ENCODE data around the gene PACS1. TPM values are rescaled to one million over a fixed set of nuclear protein-coding genes. Genes with fewer than 3 reads are reported as not detected.

The PACS1 gene
- polyA plus RNA-seq, 1 donor (not counting 4 experiments of a cell fraction or from before 2014, with no cell fraction given): 14.9 TPM

DNA sequence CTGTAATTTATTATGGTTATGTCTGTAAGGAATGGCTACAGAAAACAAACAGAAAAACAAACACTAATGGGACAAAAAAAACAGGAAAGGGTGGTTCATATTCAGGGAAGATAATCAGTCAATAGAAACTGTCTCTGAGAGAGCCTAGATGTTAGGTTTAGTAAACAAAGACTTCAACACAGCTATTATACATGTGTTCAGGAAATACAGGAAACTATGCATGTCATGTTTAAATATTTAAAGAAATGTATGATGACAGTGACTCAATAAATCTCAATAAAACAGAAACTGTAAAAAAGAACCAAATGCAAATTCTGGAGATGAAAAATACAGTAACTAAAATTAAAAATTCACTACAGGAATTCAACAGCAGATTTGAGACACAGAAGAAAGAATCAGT is 76.0 kb downstream of the PACS1 start:
- Histone ChIP-seq H3K79me2 (ENCODE audit: control insufficient read depth, insufficient read depth, low read length) (peaks cover 3% of the 10 kb centered on the region), H4K20me1 (ENCODE audit: control insufficient read depth, extremely low read depth, insufficient read depth, low read length) (no peaks in the 10 kb centered on the region), H3K4me2 (ENCODE audit: control insufficient read depth, extremely low read depth, insufficient read depth, low read depth, low read length) (no peak overlapping the region), H3K9me3 (ENCODE audit: control insufficient read depth, low read depth, low read length) (no peaks in the 10 kb centered on the region), H3K4me3 (ENCODE audit: control insufficient read depth in 2 of 3, extremely low read depth in 1 of 3, insufficient read depth in 2 of 3, low read depth in 1 of 3, low read length in 3 of 3) (no peak overlapping the region), H2AFZ (ENCODE audit: control insufficient read depth, low read length) (no peak overlapping the region), H3K9me1 (ENCODE audit: control insufficient read depth, extremely low read depth, insufficient read depth, low read length) (no peaks in the 10 kb centered on the region), H3K36me3 (ENCODE audit: control insufficient read depth in 2 of 2, extremely low read depth in 1 of 2, insufficient read depth in 2 of 2, low read length in 2 of 2) (peaks cover 0 to 2% of the 10 kb centered on the region in 2 experiments), H3K4me1 (ENCODE audit: control insufficient read depth, extremely low read depth, insufficient read depth, low read length) (peaks cover 13% of the 10 kb centered on the region), H3K27me3 (ENCODE audit: control insufficient read depth, extremely low read depth, insufficient read depth, low read length) (no peaks in the 10 kb centered on the region), H3K27ac (ENCODE audit: control insufficient read depth, insufficient read depth, low read length) (no peak overlapping the region), H3K9ac (ENCODE audit: control insufficient read depth, extremely low read depth, insufficient read depth, low read length) (no peak overlapping the region)
- no peak for DNase-seq (ENCODE audit: low read depth, low spot score)
- no peak for FAIRE-seq
- dilution Hi-C loops (cut with MboI; ENCODE audit: extremely low pct_ligation_motif_present, low sequenced_read_pairs): no loop called here
- TF ChIP-seq EZH2 (IDR thresholded peaks at IDR 0.05; ENCODE audit: low read length): no peak

DNA sequence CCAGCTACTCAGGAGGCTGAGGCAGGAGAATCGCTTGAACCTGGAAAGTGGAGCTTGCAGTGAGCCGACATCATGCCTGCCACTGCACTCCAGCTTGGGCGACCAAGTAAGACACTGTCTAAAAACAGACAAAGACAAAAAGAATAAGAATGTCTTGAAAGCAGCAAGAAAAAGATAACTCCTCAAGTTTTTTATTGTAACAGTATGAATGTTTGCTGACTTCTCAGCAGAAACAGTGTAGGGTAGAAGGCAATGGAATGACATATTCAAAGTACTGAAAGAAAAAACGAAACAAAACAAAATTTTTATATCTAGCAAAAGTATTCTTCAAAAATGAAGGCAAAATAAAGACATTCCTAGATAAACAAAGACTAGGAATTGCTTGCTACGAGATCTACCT is 76.9 kb downstream of the PACS1 start:
- H4K20me1 ChIP-seq (ENCODE audit: control insufficient read depth, extremely low read depth, insufficient read depth, low read length): no peaks in the 10 kb centered on the region
- dilution Hi-C loops (cut with MboI; ENCODE audit: extremely low pct_ligation_motif_present, low sequenced_read_pairs): no loop called here
- peaks cover 13% of the 10 kb centered on the region for H3K4me1 ChIP-seq (ENCODE audit: control insufficient read depth, extremely low read depth, insufficient read depth, low read length)
- no peak overlapping the region for H3K27ac ChIP-seq (ENCODE audit: control insufficient read depth, insufficient read depth, low read length)
- H3K9me3 ChIP-seq (ENCODE audit: control insufficient read depth, low read depth, low read length): no peaks in the 10 kb centered on the region
- DNase-seq (ENCODE audit: low read depth, low spot score) (no peak), FAIRE-seq (no peak)
- H3K4me3 ChIP-seq (ENCODE audit: control insufficient read depth in 2 of 3, extremely low read depth in 1 of 3, insufficient read depth in 2 of 3, low read depth in 1 of 3, low read length in 3 of 3): no peak overlapping the region
- no peak for TF ChIP-seq EZH2 (IDR thresholded peaks at IDR 0.05; ENCODE audit: low read length)
- TF ChIP-seq, protein P1, sequence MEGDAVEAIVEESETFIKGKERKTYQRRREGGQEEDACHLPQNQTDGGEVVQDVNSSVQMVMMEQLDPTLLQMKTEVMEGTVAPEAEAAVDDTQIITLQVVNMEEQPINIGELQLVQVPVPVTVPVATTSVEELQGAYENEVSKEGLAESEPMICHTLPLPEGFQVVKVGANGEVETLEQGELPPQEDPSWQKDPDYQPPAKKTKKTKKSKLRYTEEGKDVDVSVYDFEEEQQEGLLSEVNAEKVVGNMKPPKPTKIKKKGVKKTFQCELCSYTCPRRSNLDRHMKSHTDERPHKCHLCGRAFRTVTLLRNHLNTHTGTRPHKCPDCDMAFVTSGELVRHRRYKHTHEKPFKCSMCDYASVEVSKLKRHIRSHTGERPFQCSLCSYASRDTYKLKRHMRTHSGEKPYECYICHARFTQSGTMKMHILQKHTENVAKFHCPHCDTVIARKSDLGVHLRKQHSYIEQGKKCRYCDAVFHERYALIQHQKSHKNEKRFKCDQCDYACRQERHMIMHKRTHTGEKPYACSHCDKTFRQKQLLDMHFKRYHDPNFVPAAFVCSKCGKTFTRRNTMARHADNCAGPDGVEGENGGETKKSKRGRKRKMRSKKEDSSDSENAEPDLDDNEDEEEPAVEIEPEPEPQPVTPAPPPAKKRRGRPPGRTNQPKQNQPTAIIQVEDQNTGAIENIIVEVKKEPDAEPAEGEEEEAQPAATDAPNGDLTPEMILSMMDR (optimal IDR thresholded peaks at IDR 0.05 in 1 of 3, IDR thresholded peaks at IDR 0.05 in 1 of 3, conservative IDR thresholded peaks at IDR 0.05 in 1 of 3; ENCODE audit: extremely low read depth in 1 of 3, insufficient read depth in 2 of 3, low read length in 3 of 3): no peak
- no peak overlapping the region for H3K4me2 ChIP-seq (ENCODE audit: control insufficient read depth, extremely low read depth, insufficient read depth, low read depth, low read length)
- no peaks in the 10 kb centered on the region for H3K9me1 ChIP-seq (ENCODE audit: control insufficient read depth, extremely low read depth, insufficient read depth, low read length)
- H2AFZ ChIP-seq (ENCODE audit: control insufficient read depth, low read length): no peak overlapping the region
- H3K9ac ChIP-seq (ENCODE audit: control insufficient read depth, extremely low read depth, insufficient read depth, low read length): no peak overlapping the region
- H3K36me3 ChIP-seq (ENCODE audit: control insufficient read depth in 2 of 2, extremely low read depth in 1 of 2, insufficient read depth in 2 of 2, low read length in 2 of 2): peaks cover 0 to 2% of the 10 kb centered on the region in 2 experiments
- H3K79me2 ChIP-seq (ENCODE audit: control insufficient read depth, insufficient read depth, low read length): peaks cover 3% of the 10 kb centered on the region
- H3K27me3 ChIP-seq (ENCODE audit: control insufficient read depth, extremely low read depth, insufficient read depth, low read length): no peaks in the 10 kb centered on the region

DNA sequence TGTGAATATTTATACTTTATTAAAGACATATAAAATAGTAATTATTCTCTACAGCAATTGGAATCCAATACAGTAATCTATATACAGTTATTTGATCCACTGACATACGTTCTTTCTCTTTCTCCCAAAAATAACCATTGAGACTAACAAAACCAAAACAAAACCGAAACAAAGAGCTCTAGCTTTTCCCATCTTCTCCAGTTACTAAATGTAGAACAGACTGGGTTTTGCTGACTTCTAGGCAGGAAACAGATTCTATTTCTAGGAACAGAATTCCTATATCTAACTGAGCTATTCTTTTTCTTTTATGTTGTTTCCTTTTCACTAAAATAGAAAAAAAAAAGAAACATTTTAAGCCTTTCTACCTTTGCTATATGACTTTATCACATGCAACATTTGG is 80.1 kb downstream of the PACS1 start:
- Histone ChIP-seq H4K20me1 (ENCODE audit: control insufficient read depth, extremely low read depth, insufficient read depth, low read length) (no peaks in the 10 kb centered on the region), H3K36me3 (ENCODE audit: control insufficient read depth in 2 of 2, extremely low read depth in 1 of 2, insufficient read depth in 2 of 2, low read length in 2 of 2) (peaks cover 0 to 2% of the 10 kb centered on the region in 2 experiments), H3K4me2 (ENCODE audit: control insufficient read depth, extremely low read depth, insufficient read depth, low read depth, low read length) (no peak overlapping the region), H3K4me3 (ENCODE audit: control insufficient read depth in 2 of 3, extremely low read depth in 1 of 3, insufficient read depth in 2 of 3, low read depth in 1 of 3, low read length in 3 of 3) (no peak overlapping the region), H3K4me1 (ENCODE audit: control insufficient read depth, extremely low read depth, insufficient read depth, low read length) (no peaks in the 10 kb centered on the region), H3K27ac (ENCODE audit: control insufficient read depth, insufficient read depth, low read length) (no peak overlapping the region), H3K27me3 (ENCODE audit: control insufficient read depth, extremely low read depth, insufficient read depth, low read length) (no peaks in the 10 kb centered on the region), H2AFZ (ENCODE audit: control insufficient read depth, low read length) (no peak overlapping the region), H3K79me2 (ENCODE audit: control insufficient read depth, insufficient read depth, low read length) (no peaks in the 10 kb centered on the region), H3K9ac (ENCODE audit: control insufficient read depth, extremely low read depth, insufficient read depth, low read length) (no peak overlapping the region), H3K9me1 (ENCODE audit: control insufficient read depth, extremely low read depth, insufficient read depth, low read length) (no peaks in the 10 kb centered on the region), H3K9me3 (ENCODE audit: control insufficient read depth, low read depth, low read length) (no peaks in the 10 kb centered on the region)
- FAIRE-seq (no peak), DNase-seq (ENCODE audit: low read depth, low spot score) (no peak)
- no peak for TF ChIP-seq EZH2 (IDR thresholded peaks at IDR 0.05; ENCODE audit: low read length)
- TF ChIP-seq, protein P1 (optimal IDR thresholded peaks at IDR 0.05 in 1 of 3, IDR thresholded peaks at IDR 0.05 in 1 of 3, conservative IDR thresholded peaks at IDR 0.05 in 1 of 3; ENCODE audit: extremely low read depth in 1 of 3, insufficient read depth in 2 of 3, low read length in 3 of 3): no peak
- dilution Hi-C loops (cut with MboI; ENCODE audit: extremely low pct_ligation_motif_present, low sequenced_read_pairs): no loop called here
